GM18505 (cell line): ENCODE data around the gene FAM3B.

ENCODE experiments used
- ATAC-seq: cut with Tn5 transposase; IDR thresholded peaks from one replicate; pipeline ENCODE4 v1.9.1; 2021; ENCODE audit not compliant: unreplicated experiment
- POLR2A ChIP-seq: IDR thresholded peaks from 4 replicates; pipeline ENCODE4 v1.6.1; 2011; ENCODE audit warnings: borderline replicate concordance; ENCODE audit not compliant: insufficient read depth, insufficient read length; ENCODE audit errors: extremely low read depth

FAM3B gene

GRCh38 chr21:41396558-41397075 is 80.0 kb downstream of the FAM3B start:
- no peak for ATAC-seq
- no peak for TF ChIP-seq POLR2A

GRCh38 chr21:41397471-41397891 is 80.9 kb downstream of the FAM3B start:
- no peak for ATAC-seq

GRCh38 chr21:41398251-41398650 is 81.7 kb downstream of the FAM3B start:
- no peak for TF ChIP-seq POLR2A
- ATAC-seq: no peak

More at GRCh38 chr21:41397471-41397891, 80.9 kb downstream of the FAM3B start:
- TF ChIP-seq POLR2A: no peak

- no peak for TF ChIP-seq POLR2A
- no peak for ATAC-seq
These were observed 82.2 kb downstream of the FAM3B start for GRCh38 chr21:41398831-41399230.

GRCh38 chr21:41399246-41399800 is 82.7 kb downstream of the FAM3B start:
- ATAC-seq: no peak
- TF ChIP-seq POLR2A: no peak

- TF ChIP-seq POLR2A: no peak
- ATAC-seq: no peak
These were observed 85.6 kb downstream of the FAM3B start for GRCh38 chr21:41402231-41402630.

GRCh38 chr21:41402796-41403195 is 86.2 kb downstream of the FAM3B start:
- no peak for TF ChIP-seq POLR2A

GRCh38 chr21:41403331-41403730 is 86.7 kb downstream of the FAM3B start:
- no peak for TF ChIP-seq POLR2A
- ATAC-seq: no peak

More at GRCh38 chr21:41402796-41403195, 86.2 kb downstream of the FAM3B start:
- no peak for ATAC-seq

GRCh38 chr21:41403966-41404365 is 87.4 kb downstream of the FAM3B start:
- no peak for TF ChIP-seq POLR2A
- ATAC-seq: no peak

- TF ChIP-seq POLR2A: no peak
- no peak for ATAC-seq
These were observed 88.7 kb downstream of the FAM3B start for GRCh38 chr21:41405321-41405720.

GRCh38 chr21:41406340-41406739 is 89.7 kb downstream of the FAM3B start:
- no peak for ATAC-seq

More at GRCh38 chr21:41406340-41406739, 89.7 kb downstream of the FAM3B start:
- no peak for TF ChIP-seq POLR2A
